OCI-LY1 (cell line): ENCODE data around the gene GOLGA8H.
"Not testable (repeated sequence)": the region's sequence is repeated elsewhere in the genome, so short reads cannot be mapped to it uniquely, and the experiment has no call there.

Experiments
- H2AFZ ChIP-seq: fragments of 200-600 bp; sonication (generic), shearing (Covaris generic); 2 replicates; pipeline ENCODE4 v1.6.0; 2014; ENCODE audit warnings: antibody characterized with exemption, mild to moderate bottlenecking, low read length
- H3F3A ChIP-seq: fragments of 200-600 bp; sonication (generic), shearing (Covaris generic); 2 replicates; pipeline ENCODE4 v1.6.0; 2014; ENCODE audit warnings: mild to moderate bottlenecking, antibody characterized with exemption, low read length, moderate library complexity; ENCODE audit not compliant: insufficient read depth
- H3K27ac ChIP-seq: fragments of 200-600 bp; sonication (generic); 2 replicates; pipeline ENCODE4 v1.5.1; 2014; ENCODE audit warnings: low read length, mixed run types, mild to moderate bottlenecking, low read depth; ENCODE audit not compliant: poor library complexity, severe bottlenecking
- H3K27me3 ChIP-seq: fragments of 200-600 bp; sonication (generic); 2 replicates; pipeline ENCODE4 v1.6.0; 2014; ENCODE audit warnings: antibody characterized with exemption, mild to moderate bottlenecking, low read length, moderate library complexity; ENCODE audit not compliant: insufficient read depth
- H3K36me3 ChIP-seq: fragments of 200-600 bp; sonication (generic); 2 replicates; pipeline ENCODE4 v1.6.1; 2014; ENCODE audit warnings: mild to moderate bottlenecking, antibody characterized with exemption, low read length, moderate library complexity, mixed read lengths; ENCODE audit not compliant: insufficient read depth
- H3K4me1 ChIP-seq: fragments of 200-600 bp; sonication (generic); 2 replicates; pipeline ENCODE4 v1.5.1; 2014; ENCODE audit warnings: mild to moderate bottlenecking, low read length, moderate library complexity; ENCODE audit not compliant: insufficient read depth, severe bottlenecking
- H3K4me2 ChIP-seq: fragments of 200-600 bp; sonication (generic), shearing (Covaris generic); 2 replicates; pipeline ENCODE4 v1.6.1; 2014; ENCODE audit warnings: low read length
- H3K4me3 ChIP-seq: fragments of 200-600 bp; sonication (generic); 2 replicates; pipeline ENCODE4 v1.5.1; 2014; ENCODE audit warnings: low read length, low read depth, mild to moderate bottlenecking, mixed read lengths; ENCODE audit not compliant: poor library complexity, severe bottlenecking
- H3K79me2 ChIP-seq: fragments of 200-600 bp; shearing (Covaris generic); 2 replicates; pipeline ENCODE4 v1.6.1; 2016; ENCODE audit warnings: mixed run types, low read length, mixed read lengths; ENCODE audit not compliant: insufficient read depth
- H3K9ac ChIP-seq: fragments of 200-600 bp; sonication (generic), shearing (Covaris generic); 2 replicates; pipeline ENCODE4 v1.6.1; 2014; ENCODE audit warnings: mild to moderate bottlenecking, low read length, mixed read lengths
- H3K9me2 ChIP-seq: fragments of 200-600 bp; sonication (generic), shearing (Covaris generic); 2 replicates; pipeline ENCODE4 v1.6.1; 2014; ENCODE audit warnings: low read depth, mild to moderate bottlenecking, low read length, mixed read lengths
- H3K9me3 ChIP-seq: fragments of 200-600 bp; shearing (Covaris generic); 2 replicates; pipeline ENCODE4 v1.6.1; 2014; ENCODE audit warnings: low read length, mixed read lengths
- H4K20me1 ChIP-seq: fragments of 200-600 bp; sonication (generic), shearing (Covaris generic); 2 replicates; pipeline ENCODE4 v1.6.0; 2016; ENCODE audit warnings: mild to moderate bottlenecking, low read length; ENCODE audit not compliant: insufficient read depth
- CTCF ChIP-seq: fragments of 200-600 bp; sonication (generic), shearing (Covaris generic); IDR thresholded peaks from 2 replicates; pipeline ENCODE4 v1.5.1; 2017; ENCODE audit warnings: mild to moderate bottlenecking, antibody characterized with exemption, low read length, moderate library complexity, mixed read lengths

The GOLGA8H gene

GRCh38 chr15:30661154-30661553, 57.3 kb downstream of the GOLGA8H start:
- peak; percentile 43; the same call in 1 of the 2 replicates for TF ChIP-seq CTCF
- H3K27ac ChIP-seq, H3K9me3 ChIP-seq, H3K79me2 ChIP-seq, H3K4me3 ChIP-seq, H4K20me1 ChIP-seq, H3K4me1 ChIP-seq, H3F3A ChIP-seq, H3K9ac ChIP-seq, H3K9me2 ChIP-seq, H3K27me3 ChIP-seq, H3K4me2 ChIP-seq, H2AFZ ChIP-seq: not testable (repeated sequence)
- peaks cover 61% of the 10 kb centered on the region for H3K36me3 ChIP-seq
